Osteoblast (primary cell): ENCODE measurements around the gene OR51G2. TPM values are rescaled to one million over a fixed set of nuclear protein-coding genes. Genes with fewer than 3 reads are reported as not detected.

Experiments used
- DNase-seq: peaks from one replicate; pipeline ENCODE4 v3.0.0; 2011; ENCODE audit warnings: low spot score, mixed read lengths; ENCODE audit not compliant: insufficient read length; ENCODE audit errors: missing footprints
- H2AFZ ChIP-seq: 2 replicates; pipeline ENCODE4 v1.6.0; 2011; ENCODE audit warnings: mild to moderate bottlenecking, low read length
- H3K27ac ChIP-seq: 2 replicates; pipeline ENCODE4 v1.5.1; 2011; ENCODE audit warnings: mild to moderate bottlenecking, low read depth, low read length, moderate library complexity
- H3K27me3 ChIP-seq: 2 replicates; pipeline ENCODE4 v1.6.0; 2012; ENCODE audit warnings: mild to moderate bottlenecking, control low read depth, inconsistent platforms, low read length, moderate library complexity; ENCODE audit not compliant: insufficient read depth
- H3K36me3 ChIP-seq: 2 replicates; pipeline ENCODE4 v1.5.1; 2011; ENCODE audit warnings: mild to moderate bottlenecking, low read length, control low read depth, moderate library complexity; ENCODE audit not compliant: insufficient read depth
- H3K4me1 ChIP-seq: 2 replicates; pipeline ENCODE4 v1.5.1; 2011; ENCODE audit warnings: mild to moderate bottlenecking, low read length, control low read depth, moderate library complexity; ENCODE audit not compliant: insufficient read depth
- H3K4me2 ChIP-seq: 2 replicates; pipeline ENCODE4 v1.6.0; 2011; ENCODE audit warnings: mild to moderate bottlenecking, low read length; ENCODE audit not compliant: insufficient read depth
- H3K4me3 ChIP-seq: fragments of 200-600 bp; sonication (generic); 3 replicates; pipeline ENCODE4 v1.5.1; 2012; ENCODE audit warnings: mild to moderate bottlenecking, low read length, inconsistent platforms; ENCODE audit not compliant: insufficient read depth
- H3K79me2 ChIP-seq: 2 replicates; pipeline ENCODE4 v1.6.0; 2012; ENCODE audit warnings: mild to moderate bottlenecking, low read length, control low read depth, inconsistent platforms; ENCODE audit not compliant: insufficient read depth
- H3K9me3 ChIP-seq: 2 replicates; pipeline ENCODE4 v1.5.1; 2011; ENCODE audit warnings: low read depth, low read length, control low read depth
- H4K20me1 ChIP-seq: 2 replicates; pipeline ENCODE4 v1.6.0; 2012; ENCODE audit warnings: mild to moderate bottlenecking, low read length, control low read depth; ENCODE audit not compliant: insufficient read depth
- total RNA-seq: library from RNA; depleted of rRNA; stranded (reverse); fragments of >200 nt; gene quantifications from 2 replicates; pipeline ENCODE4 v1.2.3, GENCODE V29; 2012
- TF ChIP-seq, protein P1 (sequence below): IDR thresholded peaks from 2 replicates; pipeline ENCODE4 v1.5.1; 2011; ENCODE audit warnings: mild to moderate bottlenecking, low read depth, low read length, moderate library complexity; ENCODE audit errors: extremely low read depth

The OR51G2 gene
- total RNA-seq, 1 donor = not detected

DNA sequence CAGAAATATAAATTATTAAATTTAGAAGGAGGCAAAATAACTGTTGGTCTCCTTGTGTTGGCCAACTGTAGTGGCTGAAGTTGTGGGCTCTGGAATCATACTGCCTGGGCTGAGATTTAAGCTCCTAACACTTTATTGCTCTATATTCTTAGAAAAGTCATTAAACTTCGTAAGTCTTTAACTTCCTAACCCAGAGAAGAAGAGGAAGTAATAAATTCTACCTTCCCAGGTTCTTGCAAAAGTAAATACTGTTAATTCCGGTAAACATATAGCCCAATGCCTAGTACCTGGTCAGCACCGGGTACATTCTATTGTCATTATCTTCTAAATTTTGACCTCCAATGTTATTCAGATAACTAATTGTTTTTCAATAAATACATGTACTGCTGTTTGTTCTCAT lies 33.0 kb downstream of the OR51G2 start:
- H3K79me2 ChIP-seq = no peaks in the 10 kb centered on the region
- TF ChIP-seq, protein P1, sequence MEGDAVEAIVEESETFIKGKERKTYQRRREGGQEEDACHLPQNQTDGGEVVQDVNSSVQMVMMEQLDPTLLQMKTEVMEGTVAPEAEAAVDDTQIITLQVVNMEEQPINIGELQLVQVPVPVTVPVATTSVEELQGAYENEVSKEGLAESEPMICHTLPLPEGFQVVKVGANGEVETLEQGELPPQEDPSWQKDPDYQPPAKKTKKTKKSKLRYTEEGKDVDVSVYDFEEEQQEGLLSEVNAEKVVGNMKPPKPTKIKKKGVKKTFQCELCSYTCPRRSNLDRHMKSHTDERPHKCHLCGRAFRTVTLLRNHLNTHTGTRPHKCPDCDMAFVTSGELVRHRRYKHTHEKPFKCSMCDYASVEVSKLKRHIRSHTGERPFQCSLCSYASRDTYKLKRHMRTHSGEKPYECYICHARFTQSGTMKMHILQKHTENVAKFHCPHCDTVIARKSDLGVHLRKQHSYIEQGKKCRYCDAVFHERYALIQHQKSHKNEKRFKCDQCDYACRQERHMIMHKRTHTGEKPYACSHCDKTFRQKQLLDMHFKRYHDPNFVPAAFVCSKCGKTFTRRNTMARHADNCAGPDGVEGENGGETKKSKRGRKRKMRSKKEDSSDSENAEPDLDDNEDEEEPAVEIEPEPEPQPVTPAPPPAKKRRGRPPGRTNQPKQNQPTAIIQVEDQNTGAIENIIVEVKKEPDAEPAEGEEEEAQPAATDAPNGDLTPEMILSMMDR = no peak

DNA sequence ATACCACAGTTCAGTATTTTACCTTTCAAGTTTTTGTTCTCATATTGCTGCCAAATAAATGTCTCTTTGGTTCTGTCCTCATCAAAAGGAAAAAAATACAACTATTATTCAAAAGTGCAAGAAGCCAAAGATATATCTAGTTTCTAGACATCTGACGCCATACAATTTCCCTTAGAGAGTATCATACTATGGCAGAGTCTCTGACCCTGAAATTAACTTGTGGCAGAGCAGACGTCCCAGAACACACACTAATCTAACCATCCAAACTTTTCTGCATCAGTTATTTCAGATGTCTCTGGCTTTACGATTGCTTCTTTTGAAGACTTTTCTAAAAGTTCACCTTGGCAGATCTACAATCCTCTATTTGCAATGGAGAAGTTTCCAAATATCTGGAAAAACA lies 34.8 kb downstream of the OR51G2 start:
- Histone ChIP-seq H3K36me3 (no peaks in the 10 kb centered on the region), H3K4me2 (no peak overlapping the region), H3K9me3 (no peaks in the 10 kb centered on the region), H3K4me3 (no peak overlapping the region), H2AFZ (no peak overlapping the region), H3K27ac (no peak overlapping the region), H4K20me1 (no peaks in the 10 kb centered on the region), H3K4me1 (peaks cover 5% of the 10 kb centered on the region), H3K27me3 (no peaks in the 10 kb centered on the region), H3K79me2 (no peaks in the 10 kb centered on the region)
- no peak for DNase-seq
- TF ChIP-seq, protein P1 = no peak

More for the DNA sequence above, 33.0 kb downstream of the OR51G2 start:
- no peak overlapping the region for H2AFZ ChIP-seq
- no peak overlapping the region for H3K4me2 ChIP-seq
- no peaks in the 10 kb centered on the region for H3K36me3 ChIP-seq
- H3K4me1 ChIP-seq = peaks cover under 1% of the 10 kb centered on the region
- no peaks in the 10 kb centered on the region for H3K27me3 ChIP-seq
- H3K4me3 ChIP-seq = no peak overlapping the region
- no peak overlapping the region for H3K27ac ChIP-seq
- no peak for DNase-seq
- H4K20me1 ChIP-seq = no peaks in the 10 kb centered on the region
- H3K9me3 ChIP-seq = no peaks in the 10 kb centered on the region

DNA sequence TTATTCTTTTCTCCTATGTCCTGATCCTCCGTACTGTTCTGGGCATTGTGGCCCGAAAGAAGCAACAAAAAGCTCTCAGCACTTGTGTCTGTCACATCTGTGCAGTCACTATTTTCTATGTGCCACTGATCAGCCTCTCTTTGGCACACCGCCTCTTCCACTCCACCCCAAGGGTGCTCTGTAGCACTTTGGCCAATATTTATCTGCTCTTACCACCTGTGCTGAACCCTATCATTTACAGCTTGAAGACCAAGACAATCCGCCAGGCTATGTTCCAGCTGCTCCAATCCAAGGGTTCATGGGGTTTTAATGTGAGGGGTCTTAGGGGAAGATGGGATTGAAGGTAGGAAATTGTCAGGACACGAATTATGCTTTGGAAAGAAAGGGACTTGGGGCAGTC lies 36.6 kb downstream of the OR51G2 start:
- Histone ChIP-seq H3K27me3 (no peaks in the 10 kb centered on the region), H3K4me3 (no peak overlapping the region), H3K4me1 (peaks cover 5% of the 10 kb centered on the region), H3K79me2 (no peaks in the 10 kb centered on the region), H3K9me3 (no peaks in the 10 kb centered on the region), H3K27ac (no peak overlapping the region), H3K36me3 (no peaks in the 10 kb centered on the region), H4K20me1 (no peaks in the 10 kb centered on the region), H3K4me2 (no peak overlapping the region), H2AFZ (no peak overlapping the region)
- TF ChIP-seq, protein P1 = no peak
- no peak for DNase-seq

DNA sequence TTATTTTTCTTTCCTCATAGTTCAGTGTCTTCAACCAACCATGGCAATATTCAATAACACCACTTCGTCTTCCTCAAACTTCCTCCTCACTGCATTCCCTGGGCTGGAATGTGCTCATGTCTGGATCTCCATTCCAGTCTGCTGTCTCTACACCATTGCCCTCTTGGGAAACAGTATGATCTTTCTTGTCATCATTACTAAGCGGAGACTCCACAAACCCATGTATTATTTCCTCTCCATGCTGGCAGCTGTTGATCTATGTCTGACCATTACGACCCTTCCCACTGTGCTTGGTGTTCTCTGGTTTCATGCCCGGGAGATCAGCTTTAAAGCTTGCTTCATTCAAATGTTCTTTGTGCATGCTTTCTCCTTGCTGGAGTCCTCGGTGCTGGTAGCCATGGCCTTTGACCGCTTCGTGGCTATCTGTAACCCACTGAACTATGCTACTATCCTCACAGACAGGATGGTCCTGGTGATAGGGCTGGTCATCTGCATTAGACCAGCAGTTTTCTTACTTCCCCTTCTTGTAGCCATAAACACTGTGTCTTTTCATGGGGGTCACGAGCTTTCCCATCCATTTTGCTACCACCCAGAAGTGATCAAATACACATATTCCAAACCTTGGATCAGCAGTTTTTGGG lies 37.2 kb downstream of the OR51G2 start, which contains the start of gene OR51T1:
Gene OR51T1 (plus strand): TSS at position 41 of the 641 bp plus-strand sequence. CDS start 0 bp downstream, at position 41.
- no peak for DNase-seq
- Histone ChIP-seq H3K4me3 (no peak within 1 kb of the TSS), H3K27me3 (no peaks in the 10 kb centered on the region), H3K9me3 (no peaks in the 10 kb centered on the region), H3K36me3 (no peaks in the 10 kb centered on the region), H3K4me1 (peaks cover 5% of the 10 kb centered on the region), H3K4me2 (peak within 1 kb of the TSS; percentile 17), H4K20me1 (no peaks in the 10 kb centered on the region), H3K79me2 (no peaks in the 10 kb centered on the region), H2AFZ (peak within 1 kb of the TSS; percentile 36), H3K27ac (no peak within 1 kb of the TSS)
- TF ChIP-seq, protein P1 = no peak
